ENCODE data around the gene ENPP6.

- TF ChIP-seq, protein P1, sequence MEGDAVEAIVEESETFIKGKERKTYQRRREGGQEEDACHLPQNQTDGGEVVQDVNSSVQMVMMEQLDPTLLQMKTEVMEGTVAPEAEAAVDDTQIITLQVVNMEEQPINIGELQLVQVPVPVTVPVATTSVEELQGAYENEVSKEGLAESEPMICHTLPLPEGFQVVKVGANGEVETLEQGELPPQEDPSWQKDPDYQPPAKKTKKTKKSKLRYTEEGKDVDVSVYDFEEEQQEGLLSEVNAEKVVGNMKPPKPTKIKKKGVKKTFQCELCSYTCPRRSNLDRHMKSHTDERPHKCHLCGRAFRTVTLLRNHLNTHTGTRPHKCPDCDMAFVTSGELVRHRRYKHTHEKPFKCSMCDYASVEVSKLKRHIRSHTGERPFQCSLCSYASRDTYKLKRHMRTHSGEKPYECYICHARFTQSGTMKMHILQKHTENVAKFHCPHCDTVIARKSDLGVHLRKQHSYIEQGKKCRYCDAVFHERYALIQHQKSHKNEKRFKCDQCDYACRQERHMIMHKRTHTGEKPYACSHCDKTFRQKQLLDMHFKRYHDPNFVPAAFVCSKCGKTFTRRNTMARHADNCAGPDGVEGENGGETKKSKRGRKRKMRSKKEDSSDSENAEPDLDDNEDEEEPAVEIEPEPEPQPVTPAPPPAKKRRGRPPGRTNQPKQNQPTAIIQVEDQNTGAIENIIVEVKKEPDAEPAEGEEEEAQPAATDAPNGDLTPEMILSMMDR (IDR thresholded peaks at IDR 0.05; ENCODE audit: low read length): no peak
- TF ChIP-seq EZH2 (IDR thresholded peaks at IDR 0.05; ENCODE audit: borderline replicate concordance, low read length): no peak
Observed at GRCh38 chr4:184228056-184228705, 10.5 kb upstream of the ENPP6 start.
